A673 (cell line): ENCODE results near the gene DMBT1. TPM values are rescaled to one million over a fixed set of nuclear protein-coding genes. Genes with fewer than 3 reads are reported as not detected.
A peak's percentile ranks its signal among the peaks of the same experiment; 100 is the strongest.

Experiments used
- BruUV-seq: library from RNA; stranded (reverse); fragments of 400-500 nt; replicated peaks from 2 replicates; lab custom pipeline; 2021; lab: Mats Ljungman, UMichigan
- CTCF ChIA-PET: fragments of 300-600 bp; sonication (Branson Sonifier 250); formaldehyde crosslinking; loops from one replicate; lab custom pipeline; 2022; ENCODE audit warnings: antibody characterized with exemption; lab: Charles Lee
- POLR2A ChIA-PET: fragments of 300-600 bp; sonication (Branson Sonifier 250); formaldehyde crosslinking; loops from one replicate; lab custom pipeline; 2022; ENCODE audit warnings: antibody characterized with exemption; ENCODE audit not compliant: low non-redundant PET; lab: Charles Lee
- DNase-seq: peaks from one replicate; pipeline ENCODE4 v3.0.0-alpha.2; 2015; ENCODE audit warnings: low spot score
- H3K27ac ChIP-seq: fragments of 200-600 bp; sonication (generic); 2 replicates; pipeline ENCODE4 v1.5.1; 2016; ENCODE audit warnings: mixed run types, low read depth, mild to moderate bottlenecking, mixed read lengths, antibody characterized with exemption, low read length; ENCODE audit not compliant: poor library complexity, severe bottlenecking
- H3K27me3 ChIP-seq: fragments of 200-600 bp; sonication (generic); replicated peaks from 2 replicates; pipeline ENCODE4 v1.6.1; 2017; ENCODE audit warnings: mixed run types, low read depth, mild to moderate bottlenecking, mixed read lengths, antibody characterized with exemption, low read length; ENCODE audit not compliant: insufficient read depth, poor library complexity
- H3K36me3 ChIP-seq: fragments of 200-600 bp; sonication (generic); 2 replicates; pipeline ENCODE4 v1.6.1; 2016; ENCODE audit warnings: mixed run types, mild to moderate bottlenecking, mixed read lengths, antibody characterized with exemption, low read length; ENCODE audit not compliant: insufficient read depth, poor library complexity, severe bottlenecking
- H3K4me1 ChIP-seq: fragments of 200-600 bp; sonication (generic); 2 replicates; pipeline ENCODE4 v1.6.1; 2017; ENCODE audit warnings: mixed run types, mild to moderate bottlenecking, mixed read lengths, antibody characterized with exemption, low read length; ENCODE audit not compliant: insufficient read depth, poor library complexity, severe bottlenecking
- H3K4me3 ChIP-seq: fragments of 200-600 bp; sonication (generic); 2 replicates; pipeline ENCODE4 v1.5.1; 2016; ENCODE audit warnings: low read depth, mixed run types, mild to moderate bottlenecking, mixed read lengths, low read length; ENCODE audit not compliant: poor library complexity, severe bottlenecking
- H3K9me3 ChIP-seq: fragments of 200-600 bp; sonication (generic); 2 replicates; pipeline ENCODE4 v1.6.1; 2016; ENCODE audit warnings: mixed run types, low read depth, mild to moderate bottlenecking, mixed read lengths, antibody characterized with exemption, low read length; ENCODE audit not compliant: poor library complexity, severe bottlenecking
- CTCF ChIP-seq: fragments of 300-800, 200-600 bp; sonication (generic); conservative IDR thresholded peaks from 2 replicates; pipeline ENCODE4 v1.5.1; 2017; ENCODE audit warnings: low read depth, mild to moderate bottlenecking, antibody characterized with exemption, low read length, moderate library complexity, mixed read lengths
- EZH2 ChIP-seq: fragments of 200-600 bp; sonication (generic); IDR thresholded peaks from 2 replicates; pipeline ENCODE4 v1.6.1; 2017; ENCODE audit warnings: borderline replicate concordance, low read depth, mild to moderate bottlenecking, mixed read lengths, antibody characterized with exemption, low read length; ENCODE audit not compliant: poor library complexity, severe bottlenecking
- intact Hi-C: fragments of 100-400 bp; cut with micrococcal nuclease; formaldehyde crosslinking; loops from one replicate; pipeline ENCODE4 v1.10.0; 2022; ENCODE audit not compliant: unreplicated experiment
- total RNA-seq: library from RNA; stranded (reverse); gene quantifications from 2 replicates; pipeline ENCODE4 v1.2.3, GENCODE V29; 2021

Gene DMBT1
- total RNA-seq, 1 experiment from 2014 or later, result not detected

GRCh38 chr10:122524811-122525210 is 35.7 kb upstream of the DMBT1 start:
- intact Hi-C loops, result no loop called here
- no peaks in the 10 kb centered on the region for H3K9me3 ChIP-seq
- no peak for DNase-seq
- no peaks in the 10 kb centered on the region for H3K4me1 ChIP-seq
- ChIA-PET POLR2A (no interaction called here), CTCF (no interaction called here)
- no peaks in the 10 kb centered on the region for H3K36me3 ChIP-seq
- H3K4me3 ChIP-seq, result no peak overlapping the region
- H3K27me3 ChIP-seq, result no peaks in the 10 kb centered on the region
- no peak overlapping the region for H3K27ac ChIP-seq
- no TSS peak for BruUV-seq
- TF ChIP-seq EZH2 (no peak), CTCF (no peak)

GRCh38 chr10:122525788-122526187 is 34.8 kb upstream of the DMBT1 start:
- Histone ChIP-seq H3K27me3 (peaks cover 2% of the 10 kb centered on the region), H3K27ac (no peak overlapping the region), H3K9me3 (no peaks in the 10 kb centered on the region), H3K4me1 (no peaks in the 10 kb centered on the region), H3K36me3 (no peaks in the 10 kb centered on the region), H3K4me3 (no peak overlapping the region)
- no TSS peak for BruUV-seq
- DNase-seq, result no peak
- TF ChIP-seq EZH2, result no peak
- peak; percentile 30; the same call in 1 of the 2 replicates for TF ChIP-seq CTCF
- CTCF ChIA-PET, result no interaction called here
- POLR2A ChIA-PET, result no interaction called here
- intact Hi-C loops, result no loop called here

GRCh38 chr10:122526892-122527291 is 33.7 kb upstream of the DMBT1 start:
- no TSS peak for BruUV-seq
- Histone ChIP-seq H3K36me3 (no peaks in the 10 kb centered on the region), H3K4me1 (no peaks in the 10 kb centered on the region), H3K9me3 (no peaks in the 10 kb centered on the region), H3K4me3 (no peak overlapping the region), H3K27me3 (peaks cover 4% of the 10 kb centered on the region), H3K27ac (no peak overlapping the region)
- TF ChIP-seq CTCF (no peak), EZH2 (no peak)
- intact Hi-C loops, result no loop called here
- no peak for DNase-seq
- CTCF ChIA-PET, result no interaction called here
- POLR2A ChIA-PET, result no interaction called here
